Metanephros (tissue), 2 donors: Measurements from ENCODE around the gene PHOX2B. TPM values are rescaled to one million over a fixed set of nuclear protein-coding genes. Genes with fewer than 3 reads are reported as not detected.

Source experiments
- small RNA-seq: library from RNA; depleted of rRNA; stranded (forward); fragments of <200 nt; gene quantifications from one replicate; pipeline ENCODE3, GENCODE V24; 2014; ENCODE audit warnings: low replicate concordance
- total RNA-seq: library from RNA; depleted of rRNA; stranded (reverse); fragments of >200 nt; gene quantifications from one replicate; pipeline ENCODE4 v1.2.3, GENCODE V29; 2014

Gene PHOX2B
- total RNA-seq, result 0.12 TPM

GRCh38 chr4:41748571-41749475 is at the start of gene PHOX2B:
TSS of gene PHOX2B (minus strand) at chr4:41748725. CDS start at chr4:41748610, 115 bp downstream.

Small RNA genes lying within 50 kb of the gene (small RNA-seq; reads per million reads assigned to genes)
- gene RNU1-49P, result not detected

Other genes with a start within 250 kb of the PHOX2B start
- 94.9 TPM for gene LIMCH1, start 210.6 kb downstream of the PHOX2B start, total RNA-seq
- gene TMEM33, start 186.7 kb upstream of the PHOX2B start, total RNA-seq, result 68.5 TPM
- gene DCAF4L1, start 233.0 kb upstream of the PHOX2B start, total RNA-seq, result 0.12 TPM
- gene SLC30A9, start 241.8 kb upstream of the PHOX2B start, total RNA-seq, result 73.1 TPM